ENCODE data around the gene SLC22A4. TPM values are rescaled to one million over a fixed set of nuclear protein-coding genes. Genes with fewer than 3 reads are reported as not detected.

Gene SLC22A4
- total and polyA plus RNA-seq, 2 experiments from 2014 or later, result 1.4 to 3.3 TPM

DNA sequence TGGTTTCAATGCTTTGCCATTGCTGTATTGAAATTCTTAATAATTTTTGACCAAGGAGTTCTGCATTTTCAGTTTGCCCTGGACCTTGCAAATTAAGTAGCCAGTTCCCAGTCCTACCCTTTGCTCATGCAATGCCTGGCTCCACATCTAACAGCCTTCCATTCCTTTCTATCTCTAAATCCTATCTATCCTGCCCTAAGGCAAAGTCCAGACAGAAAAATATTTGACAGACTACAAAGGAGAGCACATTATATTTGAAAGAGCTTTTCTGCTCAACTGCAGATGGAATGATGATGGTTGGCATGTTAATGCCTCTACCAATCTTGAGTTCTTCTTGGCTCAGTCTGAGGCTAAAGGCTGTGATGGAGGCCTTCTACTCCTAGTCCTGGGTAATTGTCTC lies 15.5 kb downstream of the SLC22A4 start:
- TF ChIP-seq EZH2 (IDR thresholded peaks at IDR 0.05; ENCODE audit: borderline replicate concordance), result no peak
- no peak for TF ChIP-seq CTCF (IDR thresholded peaks at IDR 0.05; ENCODE audit: poor library complexity)
- no peak for TF ChIP-seq EZH2phosphoT487 (IDR thresholded peaks at IDR 0.05; ENCODE audit: low read depth, severe bottlenecking, unreplicated experiment)

DNA sequence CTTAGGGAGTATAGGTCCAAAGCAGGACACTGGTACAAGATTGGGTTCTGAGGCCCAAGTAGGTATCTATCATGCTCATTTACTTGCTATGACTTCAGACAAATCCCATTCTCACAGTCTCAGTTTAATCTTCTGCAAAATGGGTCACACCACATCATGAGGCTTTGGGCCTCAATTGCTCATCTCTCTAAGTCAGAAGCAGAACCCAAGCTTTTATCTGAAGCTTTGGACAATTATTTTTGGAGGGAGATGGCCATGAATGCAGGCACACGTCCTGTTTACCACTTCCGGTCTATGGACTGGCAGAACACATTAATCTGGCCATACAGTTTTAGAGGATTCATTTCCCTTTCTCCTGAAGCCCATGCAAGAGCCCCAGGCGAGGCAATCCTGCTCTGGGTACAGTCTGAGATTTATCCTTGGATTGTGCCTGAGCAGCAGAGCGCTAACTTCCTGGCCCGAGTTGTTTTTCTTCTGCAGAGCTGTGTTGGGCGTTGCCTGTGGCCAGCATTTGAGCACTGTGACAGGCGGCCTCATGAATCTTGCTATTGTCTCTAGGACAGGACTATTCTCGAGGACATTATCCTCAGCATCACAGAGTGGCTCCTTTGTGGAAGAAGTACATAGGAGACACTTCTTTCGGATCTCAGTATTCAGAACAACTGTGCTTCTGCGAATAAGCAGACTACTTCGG lies 16.1 kb downstream of the SLC22A4 start:
- Histone ChIP-seq H3K27me3 (no peaks in the 10 kb centered on the region), H3K79me2 (no peaks in the 10 kb centered on the region), H3K4me2 (no peak overlapping the region), H3K27ac (no peak overlapping the region), H3K9me2 (replicated peaks; ENCODE audit: insufficient read depth) (no peaks in the 10 kb centered on the region), H3K4me3 (no peak overlapping the region), H4K20me1 (ENCODE audit: insufficient read depth, poor library complexity, severe bottlenecking) (no peaks in the 10 kb centered on the region), H3K36me3 (replicated peaks; ENCODE audit: insufficient read depth, low read depth) (no peaks in the 10 kb centered on the region), H3K9me3 (ENCODE audit: low read depth) (no peaks in the 10 kb centered on the region), H3K4me1 (ENCODE audit: insufficient read depth) (peaks cover 10% of the 10 kb centered on the region), H2AFZ (no peak overlapping the region)
- TF ChIP-seq EZH2phosphoT487 (IDR thresholded peaks at IDR 0.05; ENCODE audit: low read depth, severe bottlenecking, unreplicated experiment) (no peak), CTCF (IDR thresholded peaks at IDR 0.05; ENCODE audit: poor library complexity) (no peak), EZH2 (IDR thresholded peaks at IDR 0.05; ENCODE audit: borderline replicate concordance) (no peak)
- no peak for DNase-seq (ENCODE audit: low spot score)
- WGBS (ENCODE audit: low lambda C conversion rate, missing lambda C conversion rate), result 74% methylated on average over 11 of the region's 11 CpGs

More for the DNA sequence above, 15.5 kb downstream of the SLC22A4 start:
- peaks cover 10% of the 10 kb centered on the region for H3K4me1 ChIP-seq (ENCODE audit: insufficient read depth)
- H3K79me2 ChIP-seq, result no peaks in the 10 kb centered on the region
- no peak overlapping the region for H3K27ac ChIP-seq
- no peaks in the 10 kb centered on the region for H4K20me1 ChIP-seq (ENCODE audit: insufficient read depth, poor library complexity, severe bottlenecking)
- H3K4me2 ChIP-seq, result no peak overlapping the region
- no peaks in the 10 kb centered on the region for H3K27me3 ChIP-seq
- H3K9me3 ChIP-seq (ENCODE audit: low read depth), result no peaks in the 10 kb centered on the region
- DNase-seq (ENCODE audit: low spot score), result no peak
- H3K4me3 ChIP-seq, result no peak overlapping the region
- H3K9me2 ChIP-seq (replicated peaks; ENCODE audit: insufficient read depth), result no peaks in the 10 kb centered on the region
- H2AFZ ChIP-seq, result no peak overlapping the region
- H3K36me3 ChIP-seq (replicated peaks; ENCODE audit: insufficient read depth, low read depth), result no peaks in the 10 kb centered on the region

GRCh38 chr5:132313366-132313765 lies 19.2 kb downstream of the SLC22A4 start:
- H3K4me1 ChIP-seq (ENCODE audit: insufficient read depth), result peaks cover 5% of the 10 kb centered on the region
- WGBS (ENCODE audit: low lambda C conversion rate, missing lambda C conversion rate), result 87% methylated on average over 4 of the region's 4 CpGs
- no peaks in the 10 kb centered on the region for H3K36me3 ChIP-seq (replicated peaks; ENCODE audit: insufficient read depth, low read depth)
- H3K4me3 ChIP-seq, result no peak overlapping the region
- H3K4me2 ChIP-seq, result no peak overlapping the region
- no peak for DNase-seq (ENCODE audit: low spot score)
- H3K27ac ChIP-seq, result no peak overlapping the region
- TF ChIP-seq EZH2 (IDR thresholded peaks at IDR 0.05; ENCODE audit: borderline replicate concordance), result no peak
- no peak for TF ChIP-seq EZH2phosphoT487 (IDR thresholded peaks at IDR 0.05; ENCODE audit: low read depth, severe bottlenecking, unreplicated experiment)
- TF ChIP-seq CTCF (IDR thresholded peaks at IDR 0.05; ENCODE audit: poor library complexity), result no peak
- H3K79me2 ChIP-seq, result no peaks in the 10 kb centered on the region
- no peaks in the 10 kb centered on the region for H4K20me1 ChIP-seq (ENCODE audit: insufficient read depth, poor library complexity, severe bottlenecking)
- no peaks in the 10 kb centered on the region for H3K27me3 ChIP-seq
- H3K9me3 ChIP-seq (ENCODE audit: low read depth), result no peaks in the 10 kb centered on the region
- no peak overlapping the region for H2AFZ ChIP-seq
- H3K9me2 ChIP-seq (replicated peaks; ENCODE audit: insufficient read depth), result no peaks in the 10 kb centered on the region

Measured in hepatocyte (in vitro differentiated cells).